Sigmoid colon (tissue), 4 donors: ENCODE data around the gene CARD14.

Experiments
- POLR2A ChIP-seq, 2 donors: fragments of 450-650 bp; IDR thresholded peaks; one replicate each; pipeline ENCODE4 v1.6.1; 2016; ENCODE audit warnings: antibody characterized with exemption in 2 of 2, mild to moderate bottlenecking in 2 of 2, moderate library complexity in 2 of 2
- POLR2AphosphoS5 ChIP-seq, 4 donors: sonication (generic); formaldehyde crosslinking; IDR thresholded peaks; one replicate each; pipeline ENCODE4 v1.6.1; 2017; ENCODE audit warnings: antibody characterized with exemption in 4 of 4
- TF ChIP-seq, protein P1 (sequence below), 4 experiments: fragments of 450-650 bp in 3 of 4; fragments of 200-600 bp in 1 of 4; IDR thresholded peaks; one replicate each; pipeline ENCODE4 v1.5.1; 2016 to 2019; ENCODE audit warnings: antibody characterized with exemption in 4 of 4, mild to moderate bottlenecking in 3 of 4, moderate library complexity in 2 of 4

DNA sequence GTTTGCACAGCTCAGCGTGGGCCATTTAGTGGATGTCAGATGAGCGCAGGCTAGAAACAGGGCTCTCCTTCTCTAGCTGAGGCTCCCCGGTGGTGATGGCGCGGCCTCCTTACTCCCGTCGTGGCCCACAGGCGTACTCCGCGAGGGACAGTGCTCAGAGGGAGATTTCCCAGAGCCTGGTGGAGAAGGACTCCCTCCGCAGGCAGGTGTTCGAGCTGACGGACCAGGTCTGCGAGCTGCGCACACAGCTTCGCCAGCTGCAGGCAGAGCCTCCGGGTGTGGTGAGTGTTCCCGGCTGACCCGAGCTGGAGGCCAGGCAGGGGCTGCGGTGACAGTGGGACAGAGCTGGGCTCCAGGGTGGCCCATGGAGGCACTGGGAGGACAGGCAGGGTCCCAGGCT is 21.4 kb downstream of the CARD14 start:
- TF ChIP-seq, protein P1, sequence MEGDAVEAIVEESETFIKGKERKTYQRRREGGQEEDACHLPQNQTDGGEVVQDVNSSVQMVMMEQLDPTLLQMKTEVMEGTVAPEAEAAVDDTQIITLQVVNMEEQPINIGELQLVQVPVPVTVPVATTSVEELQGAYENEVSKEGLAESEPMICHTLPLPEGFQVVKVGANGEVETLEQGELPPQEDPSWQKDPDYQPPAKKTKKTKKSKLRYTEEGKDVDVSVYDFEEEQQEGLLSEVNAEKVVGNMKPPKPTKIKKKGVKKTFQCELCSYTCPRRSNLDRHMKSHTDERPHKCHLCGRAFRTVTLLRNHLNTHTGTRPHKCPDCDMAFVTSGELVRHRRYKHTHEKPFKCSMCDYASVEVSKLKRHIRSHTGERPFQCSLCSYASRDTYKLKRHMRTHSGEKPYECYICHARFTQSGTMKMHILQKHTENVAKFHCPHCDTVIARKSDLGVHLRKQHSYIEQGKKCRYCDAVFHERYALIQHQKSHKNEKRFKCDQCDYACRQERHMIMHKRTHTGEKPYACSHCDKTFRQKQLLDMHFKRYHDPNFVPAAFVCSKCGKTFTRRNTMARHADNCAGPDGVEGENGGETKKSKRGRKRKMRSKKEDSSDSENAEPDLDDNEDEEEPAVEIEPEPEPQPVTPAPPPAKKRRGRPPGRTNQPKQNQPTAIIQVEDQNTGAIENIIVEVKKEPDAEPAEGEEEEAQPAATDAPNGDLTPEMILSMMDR (IDR thresholded peaks at IDR 0.05): no peak
- TF ChIP-seq POLR2A (IDR thresholded peaks at IDR 0.05): no peak
- TF ChIP-seq POLR2AphosphoS5 (IDR thresholded peaks at IDR 0.05): no peak
